Mesendoderm (in vitro differentiated cells): ENCODE measurements around the gene ZKSCAN4.

Experiments
- DNase-seq: peaks from one replicate; pipeline ENCODE4 v3.0.0; 2013
- H2AK5ac ChIP-seq: 2 replicates; pipeline ENCODE4 v1.6.1; 2013; ENCODE audit warnings: low read length, inconsistent platforms
- H2BK120ac ChIP-seq: 2 replicates; pipeline ENCODE4 v1.6.1; 2013; ENCODE audit warnings: low read depth, mild to moderate bottlenecking, low read length, moderate library complexity, mixed read lengths
- H2BK15ac ChIP-seq: replicated peaks from 2 replicates; pipeline ENCODE4 v1.6.1; 2013; ENCODE audit warnings: low read depth, mild to moderate bottlenecking, moderate library complexity
- H2BK5ac ChIP-seq: 2 replicates; pipeline ENCODE4 v1.6.1; 2013; ENCODE audit warnings: low read length, inconsistent platforms
- H3K18ac ChIP-seq: 2 replicates; pipeline ENCODE4 v1.6.1; 2013; ENCODE audit warnings: mild to moderate bottlenecking, low read length, mixed read lengths
- H3K23ac ChIP-seq: one replicate; pipeline ENCODE4 v1.6.1; 2013; ENCODE audit warnings: low read length
- H3K27ac ChIP-seq: 2 replicates; pipeline ENCODE4 v1.5.1; 2013; ENCODE audit warnings: low read depth, mild to moderate bottlenecking, inconsistent platforms, low read length, moderate library complexity
- H3K27me3 ChIP-seq: 2 replicates; pipeline ENCODE4 v1.6.1; 2013; ENCODE audit warnings: low read length, control low read depth, mild to moderate bottlenecking, inconsistent platforms; ENCODE audit not compliant: insufficient read depth, poor library complexity
- H3K36me3 ChIP-seq: 2 replicates; pipeline ENCODE4 v1.6.1; 2013; ENCODE audit warnings: low read length, inconsistent platforms; ENCODE audit not compliant: control insufficient read depth, insufficient read depth
- H3K4ac ChIP-seq: one replicate; pipeline ENCODE4 v1.6.1; 2013; ENCODE audit warnings: low read depth, mild to moderate bottlenecking, low read length, moderate library complexity
- H3K4me1 ChIP-seq: 2 replicates; pipeline ENCODE4 v1.6.1; 2013; ENCODE audit warnings: low read depth, low read length, inconsistent platforms; ENCODE audit not compliant: control insufficient read depth
- H3K4me2 ChIP-seq: 2 replicates; pipeline ENCODE4 v1.6.1; 2013; ENCODE audit warnings: low read length
- H3K4me3 ChIP-seq: 2 replicates; pipeline ENCODE4 v1.5.1; 2013; ENCODE audit warnings: mild to moderate bottlenecking, low read length
- H3K56ac ChIP-seq: one replicate; pipeline ENCODE4 v1.6.1; 2013; ENCODE audit warnings: low read length
- H3K79me1 ChIP-seq: 2 replicates; pipeline ENCODE4 v1.6.1; 2013; ENCODE audit warnings: low read length, inconsistent platforms
- H3K79me2 ChIP-seq: 2 replicates; pipeline ENCODE4 v1.6.1; 2013; ENCODE audit warnings: mild to moderate bottlenecking, low read length; ENCODE audit not compliant: control insufficient read depth, insufficient read depth
- H3K9ac ChIP-seq: 2 replicates; pipeline ENCODE4 v1.6.1; 2013; ENCODE audit warnings: low read length, inconsistent platforms
- H4K5ac ChIP-seq: one replicate; pipeline ENCODE4 v1.6.1; 2013; ENCODE audit warnings: low read length
- H4K8ac ChIP-seq: one replicate; pipeline ENCODE4 v1.6.1; 2013; ENCODE audit warnings: low read depth, mild to moderate bottlenecking, control low read depth, low read length, moderate library complexity
- WGBS: extraction: QIAGEN DNeasy Blood & Tissue Kit; methylation state at CpG from one replicate; pipeline ENCODE4 v1.1.7; 2013; ENCODE audit warnings: low lambda C conversion rate, missing lambda C conversion rate; ENCODE audit not compliant: insufficient coverage; ENCODE audit errors: extremely low coverage; 5-methylcytosine and 5-hydroxymethylcytosine counted together

ZKSCAN4 gene

DNA sequence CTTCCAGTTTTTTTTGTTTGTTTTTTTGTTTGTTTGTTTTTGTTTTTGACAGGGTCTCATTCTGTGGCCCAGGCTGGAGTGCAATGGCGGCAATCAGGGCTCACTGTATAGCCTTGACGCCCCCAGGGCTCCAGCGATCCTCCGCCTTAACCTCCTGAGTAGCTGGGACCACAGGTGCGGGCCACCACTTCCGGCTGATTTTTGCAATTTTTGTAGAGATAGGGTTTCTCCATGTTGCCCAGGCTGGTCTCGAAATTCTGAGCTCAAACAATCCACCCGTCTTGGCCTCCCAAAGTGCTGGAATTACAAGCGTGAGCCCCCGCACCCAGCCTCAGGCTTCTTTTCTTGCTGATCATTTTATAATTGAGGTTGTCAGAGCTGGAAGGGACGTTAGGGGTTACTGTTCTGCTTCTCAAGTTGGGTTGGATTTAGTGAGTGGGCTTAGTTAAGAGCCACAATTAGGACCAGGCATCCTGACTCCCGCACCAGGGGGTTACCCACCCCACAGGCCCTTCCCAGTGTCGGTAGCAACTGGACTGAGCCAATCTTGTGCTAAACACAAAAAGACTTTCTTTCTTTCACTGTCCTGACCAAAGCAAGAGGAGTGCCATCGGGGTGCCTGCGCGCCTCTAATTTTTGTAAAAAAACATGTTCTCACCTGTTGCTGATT lies 40.1 kb downstream of the ZKSCAN4 start:
- Histone ChIP-seq H3K9ac (peak overlapping the region; percentile 4), H2AK5ac (no peak overlapping the region), H3K23ac (no peak overlapping the region), H3K4me3 (peak overlapping the region; percentile 2), H3K79me2 (no peaks in the 10 kb centered on the region), H4K8ac (no peak overlapping the region), H3K18ac (no peak overlapping the region), H3K4ac (no peak overlapping the region), H3K4me1 (peaks cover 1% of the 10 kb centered on the region), H4K5ac (no peak overlapping the region), H3K4me2 (peak overlapping the region; percentile 57), H2BK5ac (no peak overlapping the region), H3K27ac (no peak overlapping the region), H2BK15ac (no peak overlapping the region), H3K36me3 (no peaks in the 10 kb centered on the region), H2BK120ac (no peak overlapping the region), H3K56ac (no peak overlapping the region), H3K27me3 (peaks cover 19% of the 10 kb centered on the region), H3K79me1 (no peaks in the 10 kb centered on the region)
- DNase-seq, result peak; percentile 21
- no CpG with 5 or more reads among the region's 16 CpGs for WGBS

DNA sequence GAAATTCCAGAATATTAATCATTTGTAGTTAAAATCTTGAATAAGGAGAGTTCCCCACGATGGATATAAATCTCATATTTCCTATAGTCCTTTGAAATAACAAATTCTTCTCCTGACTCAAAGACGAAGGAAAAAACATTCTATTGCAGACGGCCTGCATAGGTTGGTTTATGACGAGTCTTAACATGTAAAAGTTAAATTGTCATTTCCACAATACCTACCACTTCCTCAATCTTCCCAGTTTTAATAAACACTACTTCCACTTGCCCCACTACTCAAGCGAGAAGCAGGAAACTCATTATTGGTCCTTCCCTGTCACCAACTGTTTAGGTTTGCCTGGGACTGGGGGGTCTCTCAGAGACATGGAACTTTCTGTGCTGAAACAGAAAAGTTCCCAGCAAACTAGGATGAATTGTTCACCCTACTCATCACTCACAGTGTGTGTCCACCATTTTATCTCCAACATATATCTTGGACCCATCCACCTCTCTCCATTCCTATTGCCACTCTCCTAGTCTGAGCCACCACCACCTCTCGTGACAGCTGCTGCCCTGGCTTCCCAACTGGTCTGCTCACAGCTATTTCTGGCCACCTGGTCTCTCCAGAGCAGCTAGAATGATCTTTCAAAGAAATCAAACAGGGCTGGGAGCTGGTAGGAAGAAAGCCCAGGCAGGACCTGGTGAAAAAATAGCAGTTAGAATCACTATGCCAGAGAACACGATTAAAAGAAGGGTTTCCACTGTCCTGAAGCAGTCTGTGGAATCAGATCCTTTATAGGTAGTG lies 42.1 kb downstream of the ZKSCAN4 start:
- no peak overlapping the region for H3K9ac ChIP-seq
- H4K5ac ChIP-seq, result no peak overlapping the region
- no peak overlapping the region for H2BK15ac ChIP-seq
- H3K79me2 ChIP-seq, result no peaks in the 10 kb centered on the region
- no peaks in the 10 kb centered on the region for H3K79me1 ChIP-seq
- no peaks in the 10 kb centered on the region for H3K36me3 ChIP-seq
- H2AK5ac ChIP-seq, result no peak overlapping the region
- no peak overlapping the region for H3K23ac ChIP-seq
- no peak overlapping the region for H2BK5ac ChIP-seq
- H3K27me3 ChIP-seq, result peaks cover 26% of the 10 kb centered on the region
- H3K56ac ChIP-seq, result no peak overlapping the region
- H2BK120ac ChIP-seq, result no peak overlapping the region
- H3K27ac ChIP-seq, result no peak overlapping the region
- H3K4me2 ChIP-seq, result no peak overlapping the region
- no peak overlapping the region for H4K8ac ChIP-seq
- H3K18ac ChIP-seq, result no peak overlapping the region
- WGBS, result no CpG with 5 or more reads among the region's 7 CpGs
- H3K4me1 ChIP-seq, result peaks cover 2% of the 10 kb centered on the region
- H3K4ac ChIP-seq, result no peak overlapping the region
- DNase-seq, result no peak
- no peak overlapping the region for H3K4me3 ChIP-seq

DNA sequence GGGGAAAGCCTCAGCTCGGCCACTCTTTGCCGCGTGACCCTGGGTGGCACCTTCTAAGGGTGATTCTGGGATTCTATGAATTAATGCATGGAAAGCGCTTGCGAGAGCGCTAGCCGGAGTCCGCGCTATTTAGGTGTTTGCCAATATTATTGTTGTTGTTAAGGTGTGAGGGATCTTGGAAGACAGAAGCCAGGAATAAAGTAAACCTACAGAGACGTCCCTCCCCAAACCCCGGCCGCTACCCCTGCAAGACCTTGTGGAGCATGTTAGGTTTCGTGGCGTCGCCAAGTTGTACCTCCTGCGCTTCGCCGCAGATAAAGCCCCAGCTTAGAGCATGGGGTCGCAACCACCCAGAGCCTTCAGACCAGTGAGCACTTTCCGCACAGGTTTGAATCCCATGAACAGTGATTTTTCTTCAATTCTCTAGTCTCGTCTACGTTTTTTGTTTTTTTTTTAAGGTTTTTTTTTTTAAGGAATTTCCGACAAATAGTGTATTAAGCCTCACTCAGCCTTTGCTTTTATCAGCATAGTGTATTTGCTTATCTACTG lies 43.9 kb downstream of the ZKSCAN4 start:
- Histone ChIP-seq H3K4me2 (peak overlapping the region; percentile 96), H4K8ac (no peak overlapping the region), H3K23ac (no peak overlapping the region), H3K79me2 (no peaks in the 10 kb centered on the region), H2BK15ac (no peak overlapping the region), H3K36me3 (no peaks in the 10 kb centered on the region), H3K27me3 (peaks cover 26% of the 10 kb centered on the region), H3K18ac (no peak overlapping the region), H3K9ac (peak overlapping the region; percentile 64), H3K4ac (no peak overlapping the region), H3K4me3 (peak overlapping the region; percentile 53), H2BK120ac (no peak overlapping the region), H3K27ac (no peak overlapping the region), H2BK5ac (no peak overlapping the region), H3K56ac (peak overlapping the region; percentile 75), H3K79me1 (no peaks in the 10 kb centered on the region), H2AK5ac (no peak overlapping the region), H4K5ac (no peak overlapping the region), H3K4me1 (peaks cover 2% of the 10 kb centered on the region)
- DNase-seq, result peak; percentile 65
- WGBS, result no CpG with 5 or more reads among the region's 23 CpGs

DNA sequence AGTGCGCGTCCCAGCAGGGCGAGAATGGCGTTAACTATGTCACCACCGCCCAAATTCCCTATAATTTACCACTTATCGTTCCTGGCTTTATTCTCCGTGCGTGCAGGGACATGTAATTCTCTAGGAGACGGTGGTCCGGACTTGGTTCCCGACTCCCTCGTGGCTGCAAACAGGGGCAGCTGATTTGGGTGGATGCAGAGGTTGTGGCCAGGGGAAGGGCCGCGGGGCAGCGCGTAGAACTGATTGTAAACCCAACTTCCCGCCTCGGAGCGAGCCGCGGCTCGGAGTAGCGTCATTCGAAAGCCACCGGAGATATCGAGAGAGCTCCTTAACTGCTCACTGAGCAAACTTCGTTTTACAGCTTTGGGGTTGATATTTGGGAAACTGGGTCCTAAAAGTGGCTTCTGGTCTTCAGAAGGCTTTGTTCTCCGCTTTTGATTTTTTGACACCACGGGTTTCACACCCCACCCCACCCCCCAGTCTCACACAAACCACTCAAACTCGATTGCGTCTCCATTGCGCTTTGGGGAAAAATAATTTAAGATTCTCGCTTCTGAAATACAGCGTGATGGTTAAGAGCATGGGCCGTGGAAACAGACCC lies 44.5 kb downstream of the ZKSCAN4 start:
- Histone ChIP-seq H3K79me2 (no peaks in the 10 kb centered on the region), H3K56ac (peak overlapping the region; percentile 75), H3K4me2 (peak overlapping the region; percentile 96), H2AK5ac (no peak overlapping the region), H3K79me1 (no peaks in the 10 kb centered on the region), H3K36me3 (no peaks in the 10 kb centered on the region), H2BK5ac (no peak overlapping the region), H3K18ac (no peak overlapping the region), H3K4me3 (peak overlapping the region; percentile 53), H3K27ac (no peak overlapping the region), H3K4ac (no peak overlapping the region), H4K5ac (no peak overlapping the region), H3K4me1 (peaks cover 2% of the 10 kb centered on the region), H2BK15ac (no peak overlapping the region), H3K27me3 (peaks cover 26% of the 10 kb centered on the region), H3K9ac (peak overlapping the region; percentile 64), H3K23ac (peak overlapping the region; percentile 34), H4K8ac (no peak overlapping the region), H2BK120ac (no peak overlapping the region)
- WGBS, result no CpG with 5 or more reads among the region's 35 CpGs
- peak; percentile 84 for DNase-seq

DNA sequence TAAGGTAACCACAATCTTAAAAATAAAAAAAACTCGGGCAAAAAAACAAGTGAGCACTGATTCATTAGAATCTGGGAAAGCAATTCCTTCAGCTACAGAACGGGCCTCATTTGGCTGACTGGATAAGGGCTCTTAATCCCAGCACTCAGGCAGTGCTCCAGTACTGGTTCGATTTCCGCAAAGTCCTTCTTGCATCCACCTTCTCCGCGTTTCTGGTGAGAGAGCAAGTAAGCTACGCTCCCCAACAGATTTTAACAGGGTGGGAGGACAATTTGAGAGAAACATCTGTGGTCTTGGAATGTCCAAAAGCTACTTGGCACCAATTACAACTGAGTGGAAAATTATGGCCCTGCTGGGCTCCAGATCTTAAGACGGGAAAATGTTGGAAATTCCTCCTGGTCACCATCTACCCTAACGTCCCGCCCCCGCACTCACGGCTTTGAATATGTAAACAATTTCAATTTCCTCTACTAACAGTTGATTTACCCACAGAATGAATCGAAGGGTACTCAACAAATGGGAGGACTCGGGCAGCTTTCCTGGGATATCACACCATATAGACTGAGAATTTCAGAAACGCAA lies 45.0 kb downstream of the ZKSCAN4 start:
- DNase-seq, result peak; percentile 57
- H3K4me2 ChIP-seq, result peak overlapping the region; percentile 96

More for the DNA sequence above, 45.0 kb downstream of the ZKSCAN4 start:
- peak overlapping the region; percentile 53 for H3K4me3 ChIP-seq
- H3K27me3 ChIP-seq, result peaks cover 26% of the 10 kb centered on the region
- H4K5ac ChIP-seq, result no peak overlapping the region
- H3K23ac ChIP-seq, result no peak overlapping the region
- H3K56ac ChIP-seq, result peak overlapping the region; percentile 75
- H4K8ac ChIP-seq, result no peak overlapping the region
- no peak overlapping the region for H3K4ac ChIP-seq
- no peaks in the 10 kb centered on the region for H3K79me2 ChIP-seq
- no peaks in the 10 kb centered on the region for H3K36me3 ChIP-seq
- no peaks in the 10 kb centered on the region for H3K79me1 ChIP-seq
- no CpG with 5 or more reads among the region's 15 CpGs for WGBS
- H3K18ac ChIP-seq, result no peak overlapping the region
- no peak overlapping the region for H2BK120ac ChIP-seq
- H2BK5ac ChIP-seq, result no peak overlapping the region
- H3K4me1 ChIP-seq, result peaks cover 2% of the 10 kb centered on the region
- H3K9ac ChIP-seq, result peak overlapping the region; percentile 64
- H2BK15ac ChIP-seq, result no peak overlapping the region
- no peak overlapping the region for H3K27ac ChIP-seq
- no peak overlapping the region for H2AK5ac ChIP-seq
